ENCODE data around the gene FHIT.

The FHIT gene

DNA sequence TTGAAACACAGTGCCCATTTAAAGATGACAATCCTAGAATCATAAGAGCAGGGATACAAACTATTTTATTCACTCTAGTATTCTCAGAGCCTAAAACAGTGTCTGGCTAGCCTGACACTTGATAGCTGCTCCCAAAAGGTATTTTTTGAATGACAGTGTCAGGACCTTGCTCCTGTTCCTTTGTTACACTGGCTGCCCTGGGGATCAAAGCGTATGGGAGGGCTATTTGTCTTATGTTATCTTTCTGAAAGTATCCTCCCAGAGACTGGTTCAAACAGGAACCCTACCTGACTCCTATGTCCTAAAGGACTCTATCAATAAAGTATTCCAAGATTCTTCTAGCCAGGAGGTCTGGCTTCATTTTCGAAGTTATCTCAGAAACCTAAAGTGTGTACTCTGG, 621.4 kb downstream of the FHIT start:
- TF ChIP-seq, protein P1, sequence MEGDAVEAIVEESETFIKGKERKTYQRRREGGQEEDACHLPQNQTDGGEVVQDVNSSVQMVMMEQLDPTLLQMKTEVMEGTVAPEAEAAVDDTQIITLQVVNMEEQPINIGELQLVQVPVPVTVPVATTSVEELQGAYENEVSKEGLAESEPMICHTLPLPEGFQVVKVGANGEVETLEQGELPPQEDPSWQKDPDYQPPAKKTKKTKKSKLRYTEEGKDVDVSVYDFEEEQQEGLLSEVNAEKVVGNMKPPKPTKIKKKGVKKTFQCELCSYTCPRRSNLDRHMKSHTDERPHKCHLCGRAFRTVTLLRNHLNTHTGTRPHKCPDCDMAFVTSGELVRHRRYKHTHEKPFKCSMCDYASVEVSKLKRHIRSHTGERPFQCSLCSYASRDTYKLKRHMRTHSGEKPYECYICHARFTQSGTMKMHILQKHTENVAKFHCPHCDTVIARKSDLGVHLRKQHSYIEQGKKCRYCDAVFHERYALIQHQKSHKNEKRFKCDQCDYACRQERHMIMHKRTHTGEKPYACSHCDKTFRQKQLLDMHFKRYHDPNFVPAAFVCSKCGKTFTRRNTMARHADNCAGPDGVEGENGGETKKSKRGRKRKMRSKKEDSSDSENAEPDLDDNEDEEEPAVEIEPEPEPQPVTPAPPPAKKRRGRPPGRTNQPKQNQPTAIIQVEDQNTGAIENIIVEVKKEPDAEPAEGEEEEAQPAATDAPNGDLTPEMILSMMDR (IDR thresholded peaks at IDR 0.05; ENCODE audit: low read depth, low read length): no peak

DNA sequence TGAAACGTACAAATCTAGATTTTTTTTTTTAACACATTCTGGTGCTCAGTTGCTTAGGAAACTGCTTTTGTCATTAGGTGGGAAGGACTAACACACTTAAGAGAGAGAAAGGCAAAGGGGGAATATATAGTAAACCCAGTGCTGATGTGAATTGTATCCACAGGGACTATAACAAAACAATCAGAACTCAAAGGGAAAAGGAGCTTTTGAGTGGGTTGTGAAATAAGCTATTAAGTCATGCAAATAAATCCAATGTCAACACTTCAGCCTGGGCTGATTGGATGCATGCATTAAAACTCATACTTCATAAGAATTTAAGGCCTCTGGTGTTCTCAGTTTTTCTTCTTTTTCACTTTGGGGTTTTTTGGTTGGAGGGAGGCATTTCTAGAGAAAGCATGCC, 628.9 kb downstream of the FHIT start:
- TF ChIP-seq, protein P1 (IDR thresholded peaks at IDR 0.05; ENCODE audit: low read depth, low read length): no peak
- no peak overlapping the region for H3K4me3 ChIP-seq (ENCODE audit: low read depth, low read length)

More for the DNA sequence above, 621.4 kb downstream of the FHIT start:
- H3K4me3 ChIP-seq (ENCODE audit: low read depth, low read length): no peak overlapping the region

DNA sequence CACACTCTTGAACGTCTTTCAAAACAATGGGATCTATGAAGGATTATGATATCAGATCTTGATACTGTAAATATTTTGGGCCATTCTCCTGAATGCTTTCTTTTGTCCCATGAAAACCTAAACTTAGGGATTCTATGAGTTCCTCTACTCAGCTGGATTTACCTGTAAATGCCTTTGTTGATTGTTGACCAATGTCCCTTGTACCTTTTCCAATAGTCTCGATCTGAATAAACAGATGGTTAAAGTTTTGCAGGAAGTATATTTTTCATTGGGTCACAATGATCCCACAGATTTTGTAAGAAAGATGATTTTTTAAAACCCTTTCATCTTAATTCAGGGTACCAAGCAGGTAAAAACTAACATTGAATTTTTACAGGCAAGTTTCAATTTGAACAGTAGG, 634.1 kb downstream of the FHIT start:
- TF ChIP-seq, protein P1 (IDR thresholded peaks at IDR 0.05; ENCODE audit: low read depth, low read length): no peak

GRCh38 chr3:60613769-60614303, 637.4 kb downstream of the FHIT start:
- no peak overlapping the region for H3K4me3 ChIP-seq (ENCODE audit: low read depth, low read length)
- TF ChIP-seq, protein P1 (IDR thresholded peaks at IDR 0.05; ENCODE audit: low read depth, low read length): no peak

More for the DNA sequence above, 634.1 kb downstream of the FHIT start:
- no peak overlapping the region for H3K4me3 ChIP-seq (ENCODE audit: low read depth, low read length)

DNA sequence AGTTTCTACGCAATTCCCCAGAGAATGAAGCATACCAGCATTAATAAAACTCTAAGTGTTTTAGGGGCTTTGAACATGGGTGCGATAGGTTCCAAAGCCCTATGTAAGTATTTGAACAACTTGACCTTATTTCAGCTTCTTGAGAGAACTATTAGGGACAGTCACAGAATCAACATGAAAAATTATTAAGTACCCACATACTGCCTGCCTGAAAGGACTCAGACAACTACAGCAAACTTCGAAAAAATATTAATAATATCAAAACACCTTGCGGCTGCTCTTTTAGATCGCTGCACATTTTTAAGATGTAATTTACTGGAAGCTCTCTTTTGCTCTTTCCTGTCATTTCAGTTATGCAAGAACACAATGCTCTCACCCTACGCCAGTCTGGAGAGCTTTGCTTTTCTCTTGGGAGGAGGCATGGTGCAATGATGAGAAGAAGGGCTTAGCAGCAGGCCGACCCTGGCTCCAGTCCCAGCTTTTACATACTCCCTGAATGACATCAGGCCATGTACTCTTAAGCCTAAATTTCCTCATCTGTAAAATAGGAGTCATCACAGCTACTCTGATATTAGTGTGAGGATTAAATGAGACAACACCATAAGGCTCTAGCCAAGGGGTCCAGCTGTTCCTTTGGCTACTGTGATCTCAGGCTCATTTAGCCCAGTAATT, 640.7 kb downstream of the FHIT start:
- TF ChIP-seq, protein P1 (IDR thresholded peaks at IDR 0.05; ENCODE audit: low read depth, low read length): no peak
- no peak overlapping the region for H3K4me3 ChIP-seq (ENCODE audit: low read depth, low read length)

DNA sequence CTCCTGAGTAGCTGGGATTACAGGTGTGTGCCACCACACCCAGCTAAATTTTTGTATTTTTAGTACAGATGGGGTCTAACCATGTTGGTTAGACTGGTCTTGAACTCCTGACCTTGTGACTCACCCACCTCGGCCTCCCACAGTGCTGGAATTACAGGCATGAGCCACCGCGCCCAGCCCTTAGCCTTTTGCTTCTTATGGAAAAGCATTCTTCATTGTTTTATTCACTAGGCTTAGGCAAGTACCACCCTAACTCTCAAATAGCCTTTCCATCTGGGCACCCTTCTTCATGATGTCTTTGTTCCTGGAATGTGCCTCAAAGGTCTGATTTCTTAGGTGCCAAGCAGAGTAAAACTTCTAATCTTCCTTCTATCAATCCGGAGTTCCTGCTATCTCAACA, 641.8 kb downstream of the FHIT start:
- no peak overlapping the region for H3K4me3 ChIP-seq (ENCODE audit: low read depth, low read length)
- TF ChIP-seq, protein P1 (IDR thresholded peaks at IDR 0.05; ENCODE audit: low read depth, low read length): no peak

DNA sequence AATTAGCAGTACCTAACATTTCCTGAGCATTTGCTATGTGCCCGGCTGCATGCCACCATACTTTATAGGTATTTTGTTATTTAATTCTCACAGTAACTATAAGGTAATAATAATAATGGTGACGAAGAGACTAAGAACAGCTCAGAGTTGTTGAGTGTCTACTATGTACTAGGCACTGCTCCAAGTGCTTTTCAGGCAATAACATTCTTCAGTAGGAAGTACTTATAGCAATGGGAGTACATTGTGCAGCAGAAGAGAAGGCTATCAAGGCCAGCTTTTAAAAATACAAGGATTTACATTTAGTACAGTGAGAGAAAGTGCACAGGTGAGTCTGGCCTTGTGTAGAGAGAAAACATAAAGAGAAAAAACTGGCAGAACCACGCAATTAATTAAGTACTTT, 647.4 kb downstream of the FHIT start:
- TF ChIP-seq, protein P1 (IDR thresholded peaks at IDR 0.05; ENCODE audit: low read depth, low read length): no peak
- no peak overlapping the region for H3K4me3 ChIP-seq (ENCODE audit: low read depth, low read length)
